GM19455 (cell line): ENCODE results near the gene DNAJB14.

Source experiments
- ATAC-seq: cut with Tn5 transposase; IDR thresholded peaks from one replicate; pipeline ENCODE4 v1.9.1; 2021; ENCODE audit not compliant: unreplicated experiment

Gene DNAJB14

GRCh38 chr4:99945718-99946355 lies 581 bp downstream of the DNAJB14 start:
- peak; percentile 7 for ATAC-seq

- ATAC-seq: no peak
Measured at GRCh38 chr4:99943904-99944437, 2.4 kb downstream of the DNAJB14 start.

- ATAC-seq: no peak
Measured at GRCh38 chr4:99938243-99938753, 8.1 kb downstream of the DNAJB14 start.

GRCh38 chr4:99934891-99935290 lies 11.5 kb downstream of the DNAJB14 start:
- no peak for ATAC-seq

- no peak for ATAC-seq
Measured at GRCh38 chr4:99927566-99927965, 18.9 kb downstream of the DNAJB14 start.

GRCh38 chr4:99921174-99921573 lies 25.2 kb downstream of the DNAJB14 start:
- ATAC-seq: no peak

GRCh38 chr4:99918656-99919055 lies 27.8 kb downstream of the DNAJB14 start:
- no peak for ATAC-seq

GRCh38 chr4:99917575-99917974 lies 28.8 kb downstream of the DNAJB14 start:
- no peak for ATAC-seq

GRCh38 chr4:99915449-99915848 lies 31.0 kb downstream of the DNAJB14 start:
- ATAC-seq: no peak

- no peak for ATAC-seq
Measured at GRCh38 chr4:99894998-99895397, 51.4 kb downstream of the DNAJB14 start.

GRCh38 chr4:99894161-99894997 lies 52.0 kb downstream of the DNAJB14 start, which contains the start of gene LAMTOR3:
Gene LAMTOR3, minus strand, starts transcription at chr4:99894427. Its CDS starts 464 bp downstream, at chr4:99893963.
- peak; percentile 100 for ATAC-seq

GRCh38 chr4:99893839-99894160 lies 52.6 kb downstream of the DNAJB14 start:
- peak; percentile 7 for ATAC-seq

- ATAC-seq: no peak
Measured at GRCh38 chr4:99893029-99893428, 53.4 kb downstream of the DNAJB14 start.

- ATAC-seq: no peak
Measured at GRCh38 chr4:99891351-99891750, 55.1 kb downstream of the DNAJB14 start.

GRCh38 chr4:99887837-99888236 lies 58.6 kb downstream of the DNAJB14 start:
- no peak for ATAC-seq

GRCh38 chr4:99886146-99886545 lies 60.3 kb downstream of the DNAJB14 start:
- ATAC-seq: no peak

- no peak for ATAC-seq
Measured at GRCh38 chr4:99885687-99886086, 60.7 kb downstream of the DNAJB14 start.

- no peak for ATAC-seq
Measured at GRCh38 chr4:99885063-99885664, 61.3 kb downstream of the DNAJB14 start.

GRCh38 chr4:99879458-99879857 lies 67.0 kb downstream of the DNAJB14 start:
- ATAC-seq: no peak

- no peak for ATAC-seq
Measured at GRCh38 chr4:99878604-99879003, 67.8 kb downstream of the DNAJB14 start.

GRCh38 chr4:99876946-99877345 lies 69.5 kb downstream of the DNAJB14 start:
- no peak for ATAC-seq

GRCh38 chr4:99875071-99875470 lies 71.3 kb downstream of the DNAJB14 start:
- no peak for ATAC-seq
